T-helper 2 cell treated with Interferon-gamma antibody and Interleukin-4, amounts not matched to agents 5 μg/mL and 100 μg/mL, for 36 hours (primary cell): Measurements from ENCODE around the gene C20orf96.
"Not testable (repeated sequence)": the region's sequence is repeated elsewhere in the genome, so short reads cannot be mapped to it uniquely, and the experiment has no call there.

Experiments
- DNase-seq: peaks from one replicate; pipeline ENCODE4 v3.0.0; 2021; ENCODE audit warnings: low spot score
- H3K27ac Mint-ChIP-seq: one replicate; pipeline ENCODE4 v1.8.0; 2021; ENCODE audit warnings: mild to moderate bottlenecking, mixed read lengths
- H3K27me3 Mint-ChIP-seq: one replicate; pipeline ENCODE4 v1.8.0; 2021; ENCODE audit warnings: low read depth, mixed read lengths
- H3K36me3 Mint-ChIP-seq: one replicate; pipeline ENCODE4 v1.8.0; 2021; ENCODE audit warnings: low read depth, mixed read lengths
- H3K4me1 Mint-ChIP-seq: one replicate; pipeline ENCODE4 v1.8.0; 2021; ENCODE audit warnings: low read depth, mixed read lengths
- H3K4me3 Mint-ChIP-seq: one replicate; pipeline ENCODE4 v1.8.0; 2022; ENCODE audit warnings: mild to moderate bottlenecking, moderate library complexity, mixed read lengths
- H3K9me3 Mint-ChIP-seq: one replicate; pipeline ENCODE4 v1.8.0; 2021; ENCODE audit warnings: mixed read lengths

The C20orf96 gene

GRCh38 chr20:290084-290831 lies at the start of gene C20orf96:
Gene C20orf96 (minus strand): TSS chr20:290750. CDS start chr20:290610, 140 bp downstream.
- H3K9me3 Mint-ChIP-seq: no peaks in the 10 kb centered on the region
- no peaks in the 10 kb centered on the region for H3K27me3 Mint-ChIP-seq
- no peak within 1 kb of the TSS for H3K27ac Mint-ChIP-seq

GRCh38 chr20:336040-336439 lies 45.5 kb upstream of the C20orf96 start:
- H3K27me3 Mint-ChIP-seq, H3K27ac Mint-ChIP-seq, H3K9me3 Mint-ChIP-seq, H3K36me3 Mint-ChIP-seq, H3K4me3 Mint-ChIP-seq, H3K4me1 Mint-ChIP-seq, DNase-seq: not testable (repeated sequence)

More at GRCh38 chr20:290084-290831, at the start of gene C20orf96:
- DNase-seq: peak; percentile 84
- H3K4me3 Mint-ChIP-seq: no peak within 1 kb of the TSS
- H3K36me3 Mint-ChIP-seq: peaks cover 6% of the 10 kb centered on the region
- peaks cover 19% of the 10 kb centered on the region for H3K4me1 Mint-ChIP-seq

- no peak for DNase-seq
- H3K27ac Mint-ChIP-seq: no peak overlapping the region
- no peaks in the 10 kb centered on the region for H3K36me3 Mint-ChIP-seq
- H3K4me3 Mint-ChIP-seq: no peak overlapping the region
- no peaks in the 10 kb centered on the region for H3K9me3 Mint-ChIP-seq
- H3K4me1 Mint-ChIP-seq: peaks cover 2% of the 10 kb centered on the region
- H3K27me3 Mint-ChIP-seq: no peaks in the 10 kb centered on the region
Observed at GRCh38 chr20:334578-334977, 44.0 kb upstream of the C20orf96 start.

- Mint-ChIP-seq H3K9me3 (no peaks in the 10 kb centered on the region), H3K27ac (no peak overlapping the region), H3K4me1 (peaks cover 12% of the 10 kb centered on the region), H3K27me3 (no peaks in the 10 kb centered on the region), H3K36me3 (peaks cover 1% of the 10 kb centered on the region), H3K4me3 (no peak overlapping the region)
- peak; percentile 56 for DNase-seq
Observed at GRCh38 chr20:330233-331149, 39.9 kb upstream of the C20orf96 start.

- Mint-ChIP-seq H3K4me3 (no peak overlapping the region), H3K27me3 (no peaks in the 10 kb centered on the region), H3K4me1 (peaks cover 14% of the 10 kb centered on the region), H3K36me3 (peaks cover 1% of the 10 kb centered on the region), H3K9me3 (no peaks in the 10 kb centered on the region), H3K27ac (no peak overlapping the region)
- DNase-seq: no peak
Observed at GRCh38 chr20:329851-330232, 39.3 kb upstream of the C20orf96 start.

- peak overlapping the region; percentile 72 for H3K4me3 Mint-ChIP-seq
Observed at GRCh38 chr20:328975-329695, 38.6 kb upstream of the C20orf96 start.

GRCh38 chr20:328027-328974 lies 37.8 kb upstream of the C20orf96 start:
- Mint-ChIP-seq H3K27ac (peak overlapping the region; percentile 71), H3K4me3 (peak overlapping the region; percentile 81)

More at GRCh38 chr20:328975-329695, 38.6 kb upstream of the C20orf96 start:
- Mint-ChIP-seq H3K4me1 (peaks cover 15% of the 10 kb centered on the region), H3K27ac (peak overlapping the region; percentile 50), H3K27me3 (no peaks in the 10 kb centered on the region), H3K9me3 (no peaks in the 10 kb centered on the region), H3K36me3 (peaks cover 1% of the 10 kb centered on the region)
- DNase-seq: no peak

GRCh38 chr20:327186-328026 lies 36.9 kb upstream of the C20orf96 start:
- Mint-ChIP-seq H3K36me3 (peaks cover 1% of the 10 kb centered on the region), H3K4me3 (peak overlapping the region; percentile 81), H3K4me1 (peaks cover 19% of the 10 kb centered on the region), H3K9me3 (no peaks in the 10 kb centered on the region), H3K27ac (peak overlapping the region; percentile 77), H3K27me3 (no peaks in the 10 kb centered on the region)
- peak; percentile 78 for DNase-seq

More at GRCh38 chr20:328027-328974, 37.8 kb upstream of the C20orf96 start:
- Mint-ChIP-seq H3K36me3 (peaks cover 1% of the 10 kb centered on the region), H3K4me1 (peaks cover 18% of the 10 kb centered on the region), H3K27me3 (no peaks in the 10 kb centered on the region), H3K9me3 (no peaks in the 10 kb centered on the region)
- DNase-seq: no peak

- Mint-ChIP-seq H3K4me1 (peaks cover 22% of the 10 kb centered on the region), H3K27me3 (no peaks in the 10 kb centered on the region), H3K4me3 (peak overlapping the region; percentile 81), H3K27ac (peak overlapping the region; percentile 77), H3K36me3 (peaks cover 1% of the 10 kb centered on the region), H3K9me3 (no peaks in the 10 kb centered on the region)
- peak; percentile 25 for DNase-seq
Observed at GRCh38 chr20:326645-327185, 36.2 kb upstream of the C20orf96 start.

- Mint-ChIP-seq H3K4me3 (peak overlapping the region; percentile 83), H3K36me3 (peaks cover 1% of the 10 kb centered on the region), H3K4me1 (peaks cover 22% of the 10 kb centered on the region), H3K9me3 (no peaks in the 10 kb centered on the region), H3K27ac (peak overlapping the region; percentile 82), H3K27me3 (no peaks in the 10 kb centered on the region)
- peak; percentile 67 for DNase-seq
Observed at GRCh38 chr20:325889-326644, 35.5 kb upstream of the C20orf96 start.

- H3K36me3 Mint-ChIP-seq: peaks cover 1% of the 10 kb centered on the region
- peak within 1 kb of the TSS; percentile 94 for H3K4me3 Mint-ChIP-seq
- H3K27ac Mint-ChIP-seq: peak within 1 kb of the TSS; percentile 92
- H3K9me3 Mint-ChIP-seq: no peaks in the 10 kb centered on the region
- peak; percentile 97 for DNase-seq
- H3K27me3 Mint-ChIP-seq: no peaks in the 10 kb centered on the region
- H3K4me1 Mint-ChIP-seq: peaks cover 22% of the 10 kb centered on the region
Observed at GRCh38 chr20:325045-325888, 34.7 kb upstream of the C20orf96 start, which contains the start of gene SOX12. Gene SOX12 (plus strand): TSS chr20:325552. CDS start chr20:325925, 373 bp downstream.
